GM04503 (cell line): Measurements from ENCODE around the gene KCTD7.
"Not testable (repeated sequence)": the region's sequence is repeated elsewhere in the genome, so short reads cannot be mapped to it uniquely, and the experiment has no call there.

ENCODE experiments used
- DNase-seq: peaks from one replicate; pipeline ENCODE4 v3.0.0-alpha.2; 2012; ENCODE audit warnings: low read depth

KCTD7 gene

GRCh38 chr7:66628361-66629221 lies at the start of gene KCTD7:
KCTD7 (plus strand) TSS chr7:66628881; CDS start chr7:66629065, 184 bp downstream.
- DNase-seq = peak; percentile 84

GRCh38 chr7:66580380-66580779 lies 48.3 kb upstream of the KCTD7 start:
- DNase-seq = not testable (repeated sequence)

DNA sequence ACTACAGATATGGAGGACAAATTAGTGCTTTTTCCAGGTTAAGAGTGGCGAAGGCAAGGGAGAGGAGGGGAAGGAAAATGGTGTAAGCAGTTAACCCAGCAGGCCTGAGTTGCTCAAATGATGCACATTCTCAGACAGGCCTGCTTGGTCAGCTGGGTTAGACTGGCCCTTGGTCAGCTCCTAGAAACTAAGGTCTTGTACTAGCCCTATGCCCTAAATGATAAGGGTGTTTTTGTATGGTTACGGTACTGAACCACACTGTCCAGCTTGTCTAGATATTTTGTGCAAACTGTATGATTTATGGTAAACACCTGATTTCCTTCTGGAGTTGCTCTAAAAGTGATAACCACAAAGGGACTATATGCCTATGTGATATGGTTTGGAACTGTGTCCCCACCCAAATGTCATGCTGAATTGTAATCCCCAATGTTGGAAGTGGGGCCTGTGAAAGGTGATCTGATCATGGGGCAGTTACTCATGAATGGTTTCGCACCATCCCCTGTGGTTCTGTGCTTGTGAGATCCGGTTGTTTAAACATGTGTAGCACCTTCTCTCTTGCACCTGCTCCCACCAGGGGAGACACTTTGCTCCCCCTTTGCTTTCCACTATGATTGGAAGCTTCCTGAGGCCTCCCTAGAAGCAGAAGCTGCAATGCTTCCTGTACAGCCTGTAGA lies 45.7 kb upstream of the KCTD7 start:
- not testable (repeated sequence) for DNase-seq

DNA sequence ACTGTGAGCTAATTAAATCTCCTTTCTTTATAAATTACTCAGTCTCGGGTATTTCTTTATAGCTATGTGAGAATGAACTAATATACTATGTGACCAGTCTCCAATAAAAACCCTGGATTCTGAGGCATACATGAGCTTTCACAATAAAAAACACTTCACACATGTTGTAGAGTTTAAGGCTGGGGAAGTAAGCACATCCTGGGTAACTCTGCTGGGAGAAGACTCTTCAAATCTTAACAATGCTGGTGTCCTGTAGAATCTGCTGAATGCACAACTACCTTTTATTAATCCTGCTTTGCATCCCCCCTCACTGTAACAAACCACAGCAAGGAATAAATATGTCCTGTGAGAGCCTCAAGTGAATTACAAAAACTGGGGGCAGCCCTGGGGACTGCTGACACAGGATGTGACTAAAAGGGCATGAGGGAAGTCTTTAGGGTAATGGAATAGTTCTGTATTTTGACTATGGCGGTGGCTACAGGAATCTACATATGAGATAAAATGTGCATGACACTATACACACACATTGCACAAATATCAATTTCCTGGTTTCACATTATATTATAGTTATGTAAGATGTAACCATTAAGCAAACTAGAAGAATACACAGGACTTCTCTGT lies 45.1 kb upstream of the KCTD7 start:
- no peak for DNase-seq

GRCh38 chr7:66586181-66586580 lies 42.5 kb upstream of the KCTD7 start:
- DNase-seq = no peak

GRCh38 chr7:66588226-66588625 lies 40.5 kb upstream of the KCTD7 start:
- peak; percentile 20 for DNase-seq

DNA sequence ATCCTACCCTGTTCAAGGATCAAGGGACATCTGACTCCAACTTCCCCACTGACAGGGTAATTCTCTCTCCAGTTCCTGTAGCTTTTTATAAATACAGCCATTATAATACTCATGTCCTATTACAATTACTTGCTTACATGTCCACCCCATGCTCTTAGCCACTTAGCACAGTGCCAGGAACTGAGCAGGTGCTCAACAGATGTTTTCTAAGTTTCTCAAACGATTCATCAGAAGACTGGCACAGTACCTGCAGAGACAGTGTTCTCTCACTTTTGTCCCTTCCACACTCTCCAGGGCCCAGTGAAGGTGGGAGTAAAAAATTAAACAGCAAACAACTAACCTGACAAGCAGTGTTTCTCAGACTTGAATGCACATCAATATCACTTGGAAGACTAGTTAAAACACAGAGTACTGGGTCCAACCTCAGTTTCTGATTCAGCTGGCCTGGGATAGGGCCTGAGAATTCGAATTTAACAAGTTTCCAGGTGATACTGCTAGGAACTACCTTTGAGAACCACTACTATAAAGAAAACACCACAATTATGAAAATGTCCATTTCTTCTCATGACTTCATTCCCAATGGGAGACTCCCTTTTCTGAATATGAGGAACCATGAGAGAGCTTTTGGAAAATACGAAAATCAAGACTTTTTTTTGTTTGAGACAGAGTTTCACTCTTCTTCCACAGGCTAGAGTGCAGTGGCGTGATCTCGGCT lies 39.7 kb upstream of the KCTD7 start:
- not testable (repeated sequence) for DNase-seq

DNA sequence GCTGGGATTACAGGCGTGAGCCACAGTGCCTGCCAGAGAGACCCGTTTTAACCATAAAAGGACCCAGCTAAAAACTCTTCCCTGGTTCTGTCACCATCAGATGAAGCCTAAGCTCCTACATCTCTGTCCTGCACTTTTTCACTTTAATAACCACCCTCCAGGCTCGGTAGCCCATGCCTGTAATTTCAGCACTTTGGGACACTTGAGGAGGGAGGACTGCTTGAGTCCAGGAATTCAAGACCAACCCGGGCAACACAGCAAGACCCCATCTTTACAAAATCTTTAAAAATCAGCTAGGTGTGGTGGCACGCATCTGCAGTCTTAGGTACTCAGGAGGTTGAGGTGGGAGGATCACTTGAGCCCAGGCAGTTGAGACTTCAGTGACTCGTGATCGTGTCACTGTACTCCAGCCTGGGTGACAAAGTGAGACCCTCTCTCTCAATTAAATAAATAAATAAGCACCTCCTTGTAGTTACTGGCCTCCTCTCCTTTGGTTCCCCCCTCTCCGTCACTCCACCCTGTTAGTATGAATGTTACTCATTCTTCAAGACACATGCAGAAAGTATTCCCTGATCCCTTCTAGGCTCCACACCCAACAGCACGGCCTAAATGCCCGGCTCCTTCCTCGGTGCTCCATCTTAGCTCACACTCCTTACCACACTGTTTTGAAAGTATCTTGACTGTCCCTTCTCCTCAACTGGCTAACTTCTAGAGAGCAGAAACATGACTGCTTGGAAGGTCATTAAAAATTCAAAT lies 38.2 kb upstream of the KCTD7 start:
- DNase-seq = peak; percentile 35

GRCh38 chr7:66591058-66591798 lies 37.5 kb upstream of the KCTD7 start:
- DNase-seq = not testable (repeated sequence)

DNA sequence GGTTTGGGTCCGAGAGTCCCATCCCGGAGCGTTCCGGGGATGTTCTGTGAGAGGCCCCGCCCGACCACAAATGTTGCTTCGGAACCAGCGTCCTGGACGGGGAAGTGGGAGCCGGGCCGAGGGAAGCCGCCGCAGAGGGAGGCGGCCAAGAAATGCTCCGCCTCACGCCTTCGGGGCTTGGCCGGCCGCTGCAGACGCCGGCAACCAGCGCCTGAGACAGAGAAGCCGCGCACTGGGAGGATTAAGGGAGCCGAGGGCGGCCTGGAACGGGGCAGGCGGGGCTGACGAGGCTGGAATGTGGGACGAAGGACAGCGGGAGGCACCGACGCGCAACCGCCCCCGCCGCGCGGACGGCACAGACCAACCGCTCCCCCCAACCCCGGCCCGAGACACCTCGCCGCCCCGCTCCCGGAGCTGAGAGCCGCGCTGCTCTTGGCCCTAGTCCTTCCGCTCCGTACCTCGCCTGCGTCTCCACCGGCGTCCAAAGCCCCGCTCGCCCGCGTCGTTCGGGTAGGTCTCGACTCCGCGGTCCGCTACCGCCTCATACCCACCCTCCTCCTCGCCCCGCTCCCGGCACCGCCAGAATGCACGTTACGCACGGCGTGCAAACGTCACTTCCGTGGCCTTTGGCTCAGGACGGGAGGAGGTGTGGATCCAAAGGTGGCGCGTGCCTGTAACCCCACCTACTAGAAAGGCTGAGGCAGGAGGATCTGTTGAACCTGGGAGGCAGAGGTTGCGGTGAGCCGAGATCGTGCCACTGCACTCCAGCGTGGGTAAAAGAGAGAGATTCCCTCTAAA lies 36.7 kb upstream of the KCTD7 start:
- peak; percentile 57 for DNase-seq

DNA sequence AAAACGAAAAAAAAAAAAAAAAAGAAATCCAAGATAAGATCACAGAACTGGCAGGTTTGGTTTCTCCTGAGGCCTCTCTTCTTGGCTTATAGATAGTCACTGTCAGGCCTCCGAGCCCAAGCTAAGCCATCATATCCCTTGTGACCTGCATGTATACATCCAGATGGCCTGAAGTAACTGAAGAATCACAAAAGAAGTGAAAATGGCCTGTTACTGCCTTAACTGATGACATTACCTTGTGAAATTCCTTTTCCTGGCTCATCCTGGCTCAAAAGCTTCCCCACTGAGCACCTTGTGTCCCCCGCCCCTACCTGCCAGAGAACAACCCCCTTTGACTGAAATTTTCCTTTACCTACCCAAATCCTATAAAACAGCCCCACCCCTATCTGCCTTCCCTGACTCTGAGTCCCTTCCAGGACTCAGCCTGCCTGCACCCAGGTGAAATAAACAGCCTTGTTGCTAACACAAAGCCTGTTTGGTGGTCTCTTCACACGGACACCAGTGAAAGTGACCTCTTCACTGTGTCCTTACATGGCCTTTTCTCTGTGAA lies 36.0 kb upstream of the KCTD7 start:
- not testable (repeated sequence) for DNase-seq

DNA sequence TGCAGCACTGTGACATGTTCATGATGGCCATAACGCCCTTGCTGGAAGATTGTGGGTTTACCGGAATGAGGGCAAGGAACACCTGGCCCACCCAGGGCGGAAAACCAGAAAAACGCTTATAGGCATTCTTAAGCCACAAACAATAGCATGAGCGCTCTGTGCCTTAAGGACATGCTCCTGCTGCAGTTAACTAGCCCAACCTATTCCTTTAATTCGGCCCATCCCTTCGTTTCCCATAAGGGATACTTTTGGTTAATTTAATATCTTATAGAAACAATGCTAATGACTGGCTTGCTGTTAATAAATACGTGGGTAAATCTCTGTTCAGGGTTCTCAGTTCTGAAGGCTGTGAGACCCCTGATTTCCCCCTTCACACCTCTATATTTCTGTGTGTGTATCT lies 34.6 kb upstream of the KCTD7 start:
- not testable (repeated sequence) for DNase-seq

DNA sequence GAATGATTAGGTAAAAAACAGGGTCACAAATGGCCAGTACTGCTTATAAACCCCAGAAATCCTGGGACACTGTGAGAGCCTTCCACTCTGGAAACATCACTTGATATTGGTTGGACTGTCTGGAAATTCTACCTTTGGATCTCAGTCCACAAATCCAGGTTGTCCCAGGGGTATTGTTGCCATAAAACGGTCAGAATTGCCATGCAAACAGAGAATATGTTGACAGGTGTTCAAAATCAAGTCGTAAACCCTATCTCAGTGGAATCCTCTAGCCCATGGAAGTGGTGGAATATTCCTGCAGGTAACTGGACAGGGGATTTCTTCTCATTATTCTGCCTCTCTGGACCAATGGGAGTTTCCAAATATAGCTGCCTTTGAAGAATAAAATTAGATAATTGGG lies 31.2 kb upstream of the KCTD7 start:
- DNase-seq = no peak

DNA sequence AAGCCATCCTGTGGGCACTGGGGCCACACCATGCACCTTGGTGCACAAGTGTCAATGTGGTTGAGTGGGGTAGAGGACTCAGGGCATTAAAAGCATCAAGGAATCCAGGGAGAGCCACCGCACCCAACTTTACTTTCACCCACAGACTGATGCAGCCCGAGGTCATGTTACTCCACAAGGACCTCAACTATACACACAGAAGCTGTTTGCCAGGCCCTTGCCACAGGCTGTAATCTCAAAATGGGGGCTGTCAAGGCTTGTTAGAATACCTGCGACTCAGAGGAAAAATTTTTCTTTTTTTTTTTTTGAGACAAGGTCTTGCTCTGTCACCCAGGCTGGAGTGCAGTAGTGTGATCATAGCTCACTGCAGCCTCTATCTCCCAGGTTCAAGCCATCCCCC lies 26.5 kb upstream of the KCTD7 start:
- no peak for DNase-seq

- no peak for DNase-seq
Observed at GRCh38 chr7:66604198-66604597, 24.5 kb upstream of the KCTD7 start.

DNA sequence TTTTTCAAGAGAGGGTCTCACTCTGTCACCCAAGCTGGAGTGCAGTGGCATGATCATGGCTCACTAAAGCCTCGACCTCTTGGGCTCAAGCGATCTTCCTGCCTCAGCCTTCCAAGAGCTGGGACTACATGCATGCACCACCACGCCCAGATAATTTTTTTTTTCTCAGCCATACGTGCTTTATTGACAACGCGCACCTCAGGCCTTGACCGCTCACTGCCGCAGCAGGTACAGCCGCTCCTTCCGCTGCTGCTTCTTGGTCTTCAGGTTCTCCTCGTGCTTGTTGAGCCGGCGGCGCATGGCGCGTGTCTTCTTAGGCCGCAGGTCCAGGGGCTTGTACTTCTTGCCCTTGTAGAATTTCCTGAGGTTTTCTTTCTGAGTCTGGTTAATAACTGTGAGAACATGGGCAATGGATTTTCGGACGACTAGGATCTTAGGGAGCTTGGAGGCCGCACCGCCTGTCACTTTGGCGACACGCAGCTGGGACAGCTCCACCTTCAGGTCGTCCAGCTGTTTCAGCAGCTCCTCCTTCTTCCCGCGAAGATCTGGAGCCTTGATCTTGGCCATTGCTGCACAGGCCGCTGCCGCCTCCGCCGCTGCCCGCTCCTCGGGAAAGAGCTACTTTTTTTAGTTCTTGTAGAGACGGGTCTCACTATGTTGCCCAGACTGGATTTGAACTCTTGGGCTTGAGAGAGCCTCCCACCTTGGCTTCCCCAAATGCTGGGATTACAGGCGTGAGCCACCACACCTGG lies 22.0 kb upstream of the KCTD7 start:
- not testable (repeated sequence) for DNase-seq

DNA sequence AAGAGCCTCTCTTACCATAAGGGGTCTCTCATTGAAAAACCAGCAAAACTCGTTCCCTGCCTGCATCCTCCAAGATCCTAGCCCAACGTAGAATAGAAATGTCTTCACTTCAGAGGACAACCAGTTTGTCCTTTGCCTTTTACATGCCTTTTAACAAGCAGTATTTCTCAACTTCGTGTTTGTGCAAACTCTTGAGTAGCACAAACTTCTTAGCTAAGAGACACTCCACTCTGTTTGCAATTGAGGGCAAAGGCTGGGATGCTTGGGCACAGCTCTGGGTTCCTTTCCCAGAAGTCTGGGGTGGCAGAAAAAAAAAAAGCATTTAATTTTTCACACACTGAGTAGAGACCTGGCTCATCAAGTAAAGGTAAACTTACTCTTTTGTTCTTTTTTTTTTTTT lies 19.5 kb upstream of the KCTD7 start:
- no peak for DNase-seq

- DNase-seq = not testable (repeated sequence)
Observed at GRCh38 chr7:66614596-66614995, 14.1 kb upstream of the KCTD7 start.

DNA sequence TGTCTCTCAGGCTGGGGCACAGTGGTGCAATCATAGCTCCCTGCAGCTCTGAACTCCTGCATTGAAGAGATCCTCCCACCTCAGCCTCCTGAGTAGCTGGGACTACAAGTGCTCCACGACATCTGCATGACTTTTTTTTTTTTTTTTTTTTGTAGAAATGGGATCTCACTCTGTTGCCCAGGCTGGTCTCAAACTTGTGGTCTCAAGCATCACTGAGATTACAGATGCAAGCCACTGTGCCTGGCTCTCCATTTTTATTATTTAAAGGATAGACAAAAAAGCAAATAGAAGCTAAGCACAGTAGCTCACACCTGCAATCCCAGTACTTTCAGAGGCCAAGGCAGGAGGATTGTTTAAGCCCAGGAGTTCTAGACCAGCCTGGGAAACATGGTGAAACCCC lies 13.0 kb upstream of the KCTD7 start:
- no peak for DNase-seq
